HUES48 (cell line): Measurements from ENCODE around the gene PSMA7.
A peak's percentile ranks its signal among the peaks of the same experiment; 100 is the strongest.

Experiments
- H3K27ac ChIP-seq: one replicate; pipeline ENCODE4 v1.7.0; 2013; ENCODE audit warnings: low read depth, low read length, inconsistent platforms
- H3K27me3 ChIP-seq: 2 replicates; pipeline ENCODE4 v1.6.1; 2013; ENCODE audit warnings: mild to moderate bottlenecking, low read length; ENCODE audit not compliant: control insufficient read depth, insufficient read depth
- H3K36me3 ChIP-seq: 2 replicates; pipeline ENCODE4 v1.6.1; 2013; ENCODE audit warnings: low read length; ENCODE audit not compliant: control insufficient read depth, insufficient read depth
- H3K4me1 ChIP-seq: 2 replicates; pipeline ENCODE4 v1.6.1; 2013; ENCODE audit warnings: mild to moderate bottlenecking, low read length; ENCODE audit not compliant: control insufficient read depth, insufficient read depth
- H3K4me3 ChIP-seq: 2 replicates; pipeline ENCODE4 v1.5.1; 2013; ENCODE audit warnings: mild to moderate bottlenecking, low read depth, low read length
- H3K9ac ChIP-seq: 2 replicates; pipeline ENCODE4 v1.6.1; 2013; ENCODE audit warnings: mild to moderate bottlenecking, low read depth, low read length, moderate library complexity
- H3K9me3 ChIP-seq: 2 replicates; pipeline ENCODE4 v1.6.1; 2013; ENCODE audit warnings: low read length; ENCODE audit not compliant: control insufficient read depth, insufficient read depth

The PSMA7 gene

GRCh38 chr20:62122654-62123449 lies 20.3 kb downstream of the PSMA7 start:
- Histone ChIP-seq H3K27ac (peak overlapping the region; percentile 78), H3K9me3 (no peaks in the 10 kb centered on the region), H3K9ac (peak overlapping the region; percentile 64; the same call in 1 of the 2 replicates), H3K27me3 (no peaks in the 10 kb centered on the region), H3K4me1 (no peaks in the 10 kb centered on the region; the same call in 1 of the 2 replicates), H3K36me3 (peaks cover 40% of the 10 kb centered on the region), H3K4me3 (peak overlapping the region; percentile 80)

GRCh38 chr20:62121776-62122653 lies 21.2 kb downstream of the PSMA7 start, which contains the start of gene LSM14B:
TSS of gene LSM14B (plus strand) at chr20:62122475. CDS start at chr20:62122667, 192 bp downstream.
- H3K4me3 ChIP-seq = peak within 1 kb of the TSS; percentile 80
- no peaks in the 10 kb centered on the region for H3K27me3 ChIP-seq
- H3K36me3 ChIP-seq = peaks cover 31% of the 10 kb centered on the region
- H3K27ac ChIP-seq = peak within 1 kb of the TSS; percentile 91
- no peaks in the 10 kb centered on the region for H3K9me3 ChIP-seq
- peak within 1 kb of the TSS; percentile 64 for H3K9ac ChIP-seq
- no peaks in the 10 kb centered on the region; the same call in 1 of the 2 replicates for H3K4me1 ChIP-seq

GRCh38 chr20:62120990-62121775 lies 22.0 kb downstream of the PSMA7 start:
- Histone ChIP-seq H3K27me3 (no peaks in the 10 kb centered on the region), H3K36me3 (peaks cover 23% of the 10 kb centered on the region), H3K27ac (peak overlapping the region; percentile 91), H3K9ac (peak overlapping the region; percentile 63), H3K4me1 (no peaks in the 10 kb centered on the region; the same call in 1 of the 2 replicates), H3K9me3 (no peaks in the 10 kb centered on the region), H3K4me3 (peak overlapping the region; percentile 71)

GRCh38 chr20:62120365-62120762 lies 22.8 kb downstream of the PSMA7 start:
- no peak overlapping the region for H3K27ac ChIP-seq
- H3K4me3 ChIP-seq = no peak overlapping the region

GRCh38 chr20:62119591-62120364 lies 23.4 kb downstream of the PSMA7 start:
- Histone ChIP-seq H3K36me3 (peaks cover 9% of the 10 kb centered on the region), H3K27me3 (no peaks in the 10 kb centered on the region), H3K4me1 (peaks cover 4% of the 10 kb centered on the region; the same call in 1 of the 2 replicates), H3K4me3 (no peak overlapping the region), H3K9me3 (no peaks in the 10 kb centered on the region), H3K27ac (no peak overlapping the region), H3K9ac (no peak overlapping the region)

More at GRCh38 chr20:62120365-62120762, 22.8 kb downstream of the PSMA7 start:
- no peak overlapping the region for H3K9ac ChIP-seq
- H3K9me3 ChIP-seq = no peaks in the 10 kb centered on the region
- H3K4me1 ChIP-seq = no peaks in the 10 kb centered on the region; the same call in 1 of the 2 replicates
- peaks cover 15% of the 10 kb centered on the region for H3K36me3 ChIP-seq
- no peaks in the 10 kb centered on the region for H3K27me3 ChIP-seq

- peaks cover 5% of the 10 kb centered on the region; the same call in 1 of the 2 replicates for H3K4me1 ChIP-seq
Measured at GRCh38 chr20:62119115-62119514, 24.1 kb downstream of the PSMA7 start.

GRCh38 chr20:62118113-62119043 lies 24.8 kb downstream of the PSMA7 start:
- no peaks in the 10 kb centered on the region for H3K9me3 ChIP-seq
- peaks cover 5% of the 10 kb centered on the region; the same call in 1 of the 2 replicates for H3K4me1 ChIP-seq
- H3K9ac ChIP-seq = no peak overlapping the region
- H3K36me3 ChIP-seq = no peaks in the 10 kb centered on the region
- no peak overlapping the region for H3K27ac ChIP-seq
- no peaks in the 10 kb centered on the region for H3K27me3 ChIP-seq
- H3K4me3 ChIP-seq = no peak overlapping the region

More at GRCh38 chr20:62119115-62119514, 24.1 kb downstream of the PSMA7 start:
- no peak overlapping the region for H3K27ac ChIP-seq
- H3K9ac ChIP-seq = no peak overlapping the region
- no peak overlapping the region for H3K4me3 ChIP-seq
- no peaks in the 10 kb centered on the region for H3K9me3 ChIP-seq
- peaks cover 3% of the 10 kb centered on the region for H3K36me3 ChIP-seq
- H3K27me3 ChIP-seq = no peaks in the 10 kb centered on the region

GRCh38 chr20:62117658-62118057 lies 25.5 kb downstream of the PSMA7 start:
- H3K27me3 ChIP-seq = no peaks in the 10 kb centered on the region
- no peaks in the 10 kb centered on the region for H3K36me3 ChIP-seq
- H3K4me1 ChIP-seq = peaks cover 5% of the 10 kb centered on the region; the same call in 1 of the 2 replicates
- H3K27ac ChIP-seq = no peak overlapping the region
- no peak overlapping the region for H3K4me3 ChIP-seq
- H3K9me3 ChIP-seq = no peaks in the 10 kb centered on the region
- H3K9ac ChIP-seq = no peak overlapping the region

- H3K4me1 ChIP-seq = peaks cover 5% of the 10 kb centered on the region; the same call in 1 of the 2 replicates
- H3K9ac ChIP-seq = no peak overlapping the region
- H3K27ac ChIP-seq = no peak overlapping the region
- H3K4me3 ChIP-seq = no peak overlapping the region
- H3K27me3 ChIP-seq = no peaks in the 10 kb centered on the region
- H3K36me3 ChIP-seq = no peaks in the 10 kb centered on the region
- peaks cover 3% of the 10 kb centered on the region; the same call in 1 of the 2 replicates for H3K9me3 ChIP-seq
Measured at GRCh38 chr20:62117362-62117646, 25.9 kb downstream of the PSMA7 start.
